ENCODE measurements around the gene ABCB4. TPM values are rescaled to one million over a fixed set of nuclear protein-coding genes. Genes with fewer than 3 reads are reported as not detected.

The ABCB4 gene
- total and polyA plus RNA-seq, 3 donors from 2014 or later = 1.7 to 2.6 (median 2.0) TPM

DNA sequence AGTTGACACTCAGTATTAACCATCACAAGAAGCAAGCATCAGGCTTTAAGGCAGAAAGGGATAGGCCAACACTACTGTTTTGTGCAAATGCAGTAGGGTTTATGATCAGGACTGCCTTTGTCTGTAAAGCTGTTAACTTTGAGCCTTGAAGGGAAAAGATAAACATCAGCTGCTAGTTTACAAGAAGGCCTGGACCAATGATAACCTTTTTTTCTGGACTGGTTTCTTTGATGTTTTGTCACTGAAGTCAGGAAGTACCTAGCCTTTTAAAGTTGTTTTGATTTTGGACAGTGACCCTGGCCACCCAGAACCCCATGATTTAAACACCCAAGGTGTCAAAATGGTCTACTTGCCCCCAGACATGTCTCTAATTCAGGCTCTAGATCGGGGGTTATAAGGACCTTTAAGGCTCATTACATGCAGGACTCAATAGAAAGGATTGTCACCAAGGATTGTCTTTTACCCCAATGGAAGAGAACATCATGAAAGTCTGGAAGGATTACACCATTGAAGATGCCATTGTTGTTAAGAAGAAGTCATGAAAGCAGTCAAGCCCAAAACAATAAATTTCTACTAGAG is 79.9 kb downstream of the ABCB4 start:
- no peak overlapping the region for H3K4me3 ChIP-seq
- DNase-seq = no peak
- intact Hi-C loops (cut with DNase I; ENCODE audit: low total_unique reads) = no loop called here
- H3K9me3 ChIP-seq = no peaks in the 10 kb centered on the region
- WGBS, 2 donors = 87 to 88% methylated on average over 1 of the region's 1 CpG
- no peaks in the 10 kb centered on the region for H3K4me1 ChIP-seq
- no peaks in the 10 kb centered on the region for H3K27me3 ChIP-seq
- no peaks in the 10 kb centered on the region for H3K36me3 ChIP-seq (ENCODE audit: low read depth, missing control alignments)
- TF ChIP-seq POLR2A (IDR thresholded peaks at IDR 0.05) = no peak
- TF ChIP-seq, protein P1, sequence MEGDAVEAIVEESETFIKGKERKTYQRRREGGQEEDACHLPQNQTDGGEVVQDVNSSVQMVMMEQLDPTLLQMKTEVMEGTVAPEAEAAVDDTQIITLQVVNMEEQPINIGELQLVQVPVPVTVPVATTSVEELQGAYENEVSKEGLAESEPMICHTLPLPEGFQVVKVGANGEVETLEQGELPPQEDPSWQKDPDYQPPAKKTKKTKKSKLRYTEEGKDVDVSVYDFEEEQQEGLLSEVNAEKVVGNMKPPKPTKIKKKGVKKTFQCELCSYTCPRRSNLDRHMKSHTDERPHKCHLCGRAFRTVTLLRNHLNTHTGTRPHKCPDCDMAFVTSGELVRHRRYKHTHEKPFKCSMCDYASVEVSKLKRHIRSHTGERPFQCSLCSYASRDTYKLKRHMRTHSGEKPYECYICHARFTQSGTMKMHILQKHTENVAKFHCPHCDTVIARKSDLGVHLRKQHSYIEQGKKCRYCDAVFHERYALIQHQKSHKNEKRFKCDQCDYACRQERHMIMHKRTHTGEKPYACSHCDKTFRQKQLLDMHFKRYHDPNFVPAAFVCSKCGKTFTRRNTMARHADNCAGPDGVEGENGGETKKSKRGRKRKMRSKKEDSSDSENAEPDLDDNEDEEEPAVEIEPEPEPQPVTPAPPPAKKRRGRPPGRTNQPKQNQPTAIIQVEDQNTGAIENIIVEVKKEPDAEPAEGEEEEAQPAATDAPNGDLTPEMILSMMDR (IDR thresholded peaks at IDR 0.05) = no peak
- H3K27ac ChIP-seq = no peak overlapping the region

DNA sequence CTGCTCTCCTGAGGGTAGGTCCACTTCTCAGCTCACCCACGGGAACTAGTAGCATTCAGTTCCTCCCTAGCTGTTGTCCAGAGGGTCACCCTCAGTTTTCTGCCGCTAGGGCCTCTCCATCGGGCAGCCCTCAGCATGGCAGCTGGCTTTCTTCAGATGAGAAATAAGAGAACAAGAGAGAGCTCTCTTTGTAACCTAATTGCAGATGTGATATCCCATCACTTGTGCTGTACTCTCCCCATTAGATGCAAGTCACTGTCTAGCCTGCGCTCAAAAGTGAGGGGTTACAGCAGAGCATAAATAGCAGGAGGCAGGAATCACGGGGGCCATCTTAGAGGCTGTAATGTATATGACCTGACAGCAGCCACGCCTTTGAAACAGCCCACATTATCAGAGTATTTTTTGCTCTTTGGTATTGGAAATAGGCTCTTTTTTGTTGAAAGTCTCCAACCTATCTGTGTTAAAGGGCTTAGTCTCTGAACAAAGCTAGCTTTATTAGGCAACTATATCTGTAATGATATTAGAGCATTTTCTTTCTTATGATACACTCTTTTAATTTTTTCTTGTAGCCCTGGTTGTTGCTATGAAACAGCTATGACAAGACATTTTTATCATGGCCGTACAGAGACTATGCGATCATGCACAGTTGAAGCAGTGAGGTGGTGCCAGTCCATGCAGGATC is 84.3 kb downstream of the ABCB4 start:
- TF ChIP-seq, protein P1 (IDR thresholded peaks at IDR 0.05) = no peak
- no peak for TF ChIP-seq POLR2A (IDR thresholded peaks at IDR 0.05)
- Histone ChIP-seq H3K4me3 (no peak overlapping the region), H3K36me3 (ENCODE audit: low read depth, missing control alignments) (no peaks in the 10 kb centered on the region), H3K27ac (no peak overlapping the region), H3K9me3 (no peaks in the 10 kb centered on the region), H3K27me3 (no peaks in the 10 kb centered on the region), H3K4me1 (no peaks in the 10 kb centered on the region)
- intact Hi-C loops (cut with DNase I; ENCODE audit: low total_unique reads) = no loop called here
- 92 to 95% methylated on average over 8 of the region's 8 CpGs for WGBS, 2 donors
- no peak for DNase-seq

- Histone ChIP-seq H3K27ac (no peak overlapping the region), H3K4me3 (no peak overlapping the region), H3K36me3 (ENCODE audit: low read depth, missing control alignments) (no peaks in the 10 kb centered on the region), H3K4me1 (no peaks in the 10 kb centered on the region), H3K9me3 (no peaks in the 10 kb centered on the region), H3K27me3 (no peaks in the 10 kb centered on the region)
- intact Hi-C loops (cut with DNase I; ENCODE audit: low total_unique reads) = no loop called here
- no peak for TF ChIP-seq POLR2A (IDR thresholded peaks at IDR 0.05)
- TF ChIP-seq, protein P1 (IDR thresholded peaks at IDR 0.05) = no peak
- DNase-seq = no peak
- WGBS, 2 donors = 80 to 84% methylated on average over 5 of the region's 5 CpGs
These were observed 94.6 kb downstream of the ABCB4 start for GRCh38 chr7:87380905-87381304.

DNA sequence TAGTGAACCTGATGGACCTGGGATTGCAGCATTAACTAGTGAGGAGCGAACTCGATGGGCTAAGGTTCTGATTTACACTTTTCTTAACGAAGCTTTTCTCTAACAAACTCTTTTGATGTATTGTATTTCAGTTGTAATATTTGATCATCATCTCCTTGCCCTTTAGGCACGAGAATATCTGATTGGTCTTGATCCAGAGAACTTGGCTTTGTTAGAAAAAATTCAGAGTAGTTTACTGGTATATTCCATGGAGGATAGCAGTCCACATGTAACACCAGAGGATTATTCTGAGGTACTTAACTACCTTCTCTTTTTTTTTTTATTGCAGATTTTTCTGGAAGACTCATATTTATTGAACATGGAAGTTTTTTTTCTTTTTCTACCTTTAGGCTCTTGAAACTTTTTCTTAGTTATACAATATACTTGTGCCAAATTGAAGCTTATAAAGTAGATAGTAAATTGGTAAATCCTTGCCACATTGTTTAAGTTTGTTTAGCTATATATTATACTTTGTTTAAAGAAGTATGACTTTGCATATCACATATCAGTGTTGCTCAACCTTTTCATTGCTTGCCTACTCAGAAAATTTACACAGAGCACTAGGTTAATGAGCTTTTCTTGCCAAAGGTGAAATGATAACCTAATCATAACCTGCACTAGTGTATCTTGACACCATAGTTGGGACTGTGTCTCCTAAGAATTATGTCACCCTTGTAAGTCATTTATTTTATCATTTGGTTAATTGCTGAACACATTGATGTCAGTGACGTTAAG is 99.6 kb downstream of the ABCB4 start:
- intact Hi-C loops (cut with DNase I; ENCODE audit: low total_unique reads) = no loop called here
- WGBS, 2 donors = 81 to 83% methylated on average over 5 of the region's 5 CpGs
- Histone ChIP-seq H3K4me1 (no peaks in the 10 kb centered on the region), H3K4me3 (no peak overlapping the region), H3K36me3 (ENCODE audit: low read depth, missing control alignments) (no peaks in the 10 kb centered on the region), H3K27ac (no peak overlapping the region), H3K27me3 (no peaks in the 10 kb centered on the region), H3K9me3 (no peaks in the 10 kb centered on the region)
- TF ChIP-seq POLR2A (IDR thresholded peaks at IDR 0.05) = no peak
- TF ChIP-seq, protein P1 (IDR thresholded peaks at IDR 0.05) = no peak
- no peak for DNase-seq

All from testis (tissue), 3 donors.